GM19043 (cell line): ENCODE data around the gene IKZF3.
"Not testable (repeated sequence)": the region's sequence is repeated elsewhere in the genome, so short reads cannot be mapped to it uniquely, and the experiment has no call there.

ENCODE experiments used
- ATAC-seq: cut with Tn5 transposase; IDR thresholded peaks from one replicate; pipeline ENCODE4 v1.9.1; 2021; ENCODE audit warnings: low read depth; ENCODE audit not compliant: unreplicated experiment

The IKZF3 gene

DNA sequence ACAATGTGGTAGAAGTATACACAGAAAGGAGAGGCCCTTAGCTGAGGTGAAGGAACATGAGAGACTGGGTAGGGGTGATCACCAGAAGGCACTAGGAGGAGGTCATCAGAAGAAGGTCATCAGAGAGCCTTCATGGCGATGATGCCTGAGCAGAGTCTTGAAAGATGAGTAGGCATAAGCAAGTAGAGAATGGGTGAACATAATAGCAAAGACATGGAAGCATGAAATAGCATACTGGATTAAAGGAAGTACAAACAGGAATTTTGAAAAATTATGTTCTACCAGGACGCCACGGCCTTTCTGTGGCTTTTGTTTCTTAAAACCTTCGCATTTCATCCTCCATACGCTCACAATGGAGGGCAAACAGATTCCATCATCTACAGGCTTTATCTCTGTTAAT, 2.9 kb downstream of the IKZF3 start:
- no peak for ATAC-seq

- not testable (repeated sequence) for ATAC-seq
Measured at GRCh38 chr17:39855911-39856649, 8.0 kb downstream of the IKZF3 start.

- ATAC-seq, result no peak
Measured at GRCh38 chr17:39854909-39855308, 9.2 kb downstream of the IKZF3 start.

- no peak for ATAC-seq
Measured at GRCh38 chr17:39852239-39852638, 11.9 kb downstream of the IKZF3 start.

DNA sequence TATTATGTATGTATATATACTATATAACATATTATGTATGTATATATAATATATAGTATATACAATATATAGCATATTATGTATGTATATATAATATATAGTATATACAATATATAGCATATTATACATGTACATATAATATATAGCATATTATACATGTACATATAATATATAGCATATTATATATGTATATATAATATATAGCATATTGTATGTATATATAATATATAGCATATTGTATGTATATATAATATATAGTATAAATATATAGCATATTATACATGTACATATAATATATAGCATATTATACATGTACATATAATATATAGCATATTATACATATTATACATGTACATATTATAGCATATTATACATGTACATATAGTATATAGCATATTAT, 13.9 kb downstream of the IKZF3 start:
- ATAC-seq, result not testable (repeated sequence)

DNA sequence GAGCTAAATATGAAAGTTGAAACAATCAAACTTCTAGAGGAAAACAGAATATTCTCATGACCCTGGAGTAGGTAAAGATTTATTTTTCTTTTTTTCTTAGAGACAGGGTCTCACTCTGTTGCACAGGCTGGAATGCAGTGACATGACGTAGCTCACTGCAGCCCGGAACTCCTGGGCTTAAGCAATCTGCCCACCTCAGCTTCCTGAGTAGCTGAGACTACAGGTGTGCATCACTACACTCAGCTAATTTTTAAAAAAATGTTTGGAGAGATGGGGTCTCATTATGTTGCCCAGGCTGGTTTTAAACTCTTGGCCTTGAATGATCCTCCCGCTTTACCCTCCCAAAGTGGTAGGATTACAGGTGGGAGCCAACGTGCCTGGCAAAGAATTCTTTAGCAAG, 15.5 kb downstream of the IKZF3 start:
- no peak for ATAC-seq

DNA sequence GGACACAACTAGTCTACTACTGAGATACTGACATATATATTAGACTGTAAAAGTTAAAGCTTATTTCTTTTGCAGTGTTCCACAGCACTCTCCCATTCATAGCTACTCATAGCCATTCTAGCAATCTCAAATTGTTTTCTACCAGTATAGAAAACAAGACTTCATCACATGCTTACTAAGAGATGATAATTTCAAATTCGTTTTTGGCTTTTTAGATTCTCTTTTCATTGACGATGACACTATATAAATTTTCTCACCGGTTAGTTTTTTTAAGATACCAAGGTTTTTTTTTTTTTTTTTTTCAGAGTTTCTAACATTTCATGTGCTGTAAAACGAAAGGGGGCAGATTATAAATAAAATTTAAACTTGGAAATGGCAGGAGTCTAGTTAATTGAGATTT, 17.9 kb downstream of the IKZF3 start:
- no peak for ATAC-seq

DNA sequence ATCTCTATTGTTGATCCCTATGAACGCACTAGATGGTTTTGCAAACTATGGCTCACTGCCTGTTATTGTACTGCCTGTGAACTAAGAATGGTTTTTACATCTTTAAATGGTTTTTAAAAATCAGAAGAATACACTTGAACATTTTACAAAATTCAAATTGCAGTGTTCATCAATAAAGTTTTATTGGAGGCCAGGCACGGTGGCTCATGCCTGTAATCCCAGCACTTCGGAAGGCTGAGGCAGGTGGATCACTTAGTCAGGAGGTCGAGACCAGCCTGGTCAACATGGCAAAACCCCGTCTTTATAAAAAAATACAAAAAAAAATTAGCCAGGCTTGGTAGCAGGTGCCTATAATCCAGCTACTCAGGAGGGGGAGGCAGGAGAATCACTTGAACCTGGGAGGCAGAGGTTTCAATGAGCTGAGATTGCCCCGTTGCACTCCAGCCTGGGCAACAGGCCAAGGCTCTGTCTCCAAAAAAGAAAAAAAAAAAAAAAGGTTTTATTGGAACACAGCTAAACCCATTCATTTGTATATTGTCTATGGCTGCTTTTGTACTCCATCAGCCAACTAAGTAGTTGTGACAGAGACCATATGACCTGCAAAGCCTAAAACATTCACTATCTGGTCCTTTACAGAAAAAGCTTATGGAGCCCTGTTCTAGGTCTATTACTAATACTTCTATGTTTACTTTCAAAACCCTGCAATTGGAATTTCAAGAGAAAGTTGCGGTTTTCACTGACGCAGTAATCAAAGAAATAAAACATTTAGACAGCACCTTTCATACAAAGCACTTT, 18.9 kb downstream of the IKZF3 start:
- no peak for ATAC-seq

GRCh38 chr17:39841134-39841683, 22.9 kb downstream of the IKZF3 start:
- ATAC-seq, result no peak

DNA sequence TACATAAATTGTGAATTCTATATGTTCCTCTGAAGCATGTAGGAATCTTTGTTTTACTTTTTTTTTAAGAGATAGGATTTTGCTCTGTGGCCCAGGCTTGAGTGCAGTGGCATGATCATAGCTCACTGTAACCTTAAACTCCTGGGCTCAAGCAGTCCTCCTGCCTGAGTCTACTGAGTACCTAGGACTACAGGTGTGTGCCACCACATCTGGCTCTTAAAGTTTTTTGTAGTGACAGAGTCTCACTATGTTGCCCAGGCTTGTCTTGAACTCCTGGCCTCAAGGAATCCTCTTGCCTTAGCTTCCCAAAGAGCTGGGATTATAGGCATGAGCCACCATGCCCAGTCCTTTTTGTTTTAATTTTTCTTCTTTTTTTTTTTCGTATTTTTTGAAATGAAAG, 25.3 kb downstream of the IKZF3 start:
- ATAC-seq, result no peak

GRCh38 chr17:39838057-39838456, 26.1 kb downstream of the IKZF3 start:
- ATAC-seq, result no peak

DNA sequence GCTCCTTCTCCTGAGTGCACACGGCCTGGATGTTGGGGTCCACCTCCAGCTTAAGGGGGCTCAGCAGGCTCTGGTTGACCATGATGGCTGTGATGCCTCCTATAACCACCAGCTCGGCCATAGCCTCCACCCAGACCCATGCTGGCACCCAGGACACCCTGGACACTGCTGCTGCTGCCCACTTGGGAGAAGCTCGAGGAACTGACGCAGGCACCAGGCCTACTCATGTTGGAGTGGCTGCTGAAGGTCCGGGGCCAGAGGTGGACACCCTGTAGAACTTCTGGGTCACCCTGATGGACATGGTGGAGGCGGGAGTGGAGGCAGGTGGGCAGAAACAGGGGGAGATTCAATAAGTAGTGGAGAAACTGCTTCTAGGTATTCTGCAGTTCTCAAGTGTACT, 28.0 kb downstream of the IKZF3 start:
- no peak for ATAC-seq

GRCh38 chr17:39835038-39835786, 28.9 kb downstream of the IKZF3 start:
- ATAC-seq, result no peak

GRCh38 chr17:39834017-39834416, 30.1 kb downstream of the IKZF3 start:
- no peak for ATAC-seq

- ATAC-seq, result no peak
Measured at GRCh38 chr17:39831588-39831987, 32.5 kb downstream of the IKZF3 start.

DNA sequence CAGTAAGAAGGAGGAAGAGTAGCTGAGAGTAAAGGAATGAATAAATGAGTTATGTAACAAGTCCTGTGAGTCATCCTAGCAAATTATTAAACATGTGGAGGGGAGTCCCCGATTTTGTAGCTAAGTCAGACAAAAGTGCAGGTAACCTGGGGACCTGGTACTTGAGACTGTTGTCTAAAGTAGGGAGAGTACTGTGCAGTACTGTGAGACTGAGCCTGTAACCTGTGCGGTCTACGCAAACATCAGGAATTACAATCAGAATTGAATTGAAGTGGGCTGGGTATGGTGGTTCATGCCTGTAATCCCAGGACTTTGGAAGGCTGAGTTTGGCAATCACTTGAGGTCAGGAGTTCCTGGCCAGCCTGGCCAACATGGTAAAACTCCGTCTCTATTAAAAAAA, 35.7 kb downstream of the IKZF3 start:
- no peak for ATAC-seq

GRCh38 chr17:39826334-39826733, 37.8 kb downstream of the IKZF3 start:
- no peak for ATAC-seq

- ATAC-seq, result no peak
Measured at GRCh38 chr17:39823407-39824054, 40.6 kb downstream of the IKZF3 start.

DNA sequence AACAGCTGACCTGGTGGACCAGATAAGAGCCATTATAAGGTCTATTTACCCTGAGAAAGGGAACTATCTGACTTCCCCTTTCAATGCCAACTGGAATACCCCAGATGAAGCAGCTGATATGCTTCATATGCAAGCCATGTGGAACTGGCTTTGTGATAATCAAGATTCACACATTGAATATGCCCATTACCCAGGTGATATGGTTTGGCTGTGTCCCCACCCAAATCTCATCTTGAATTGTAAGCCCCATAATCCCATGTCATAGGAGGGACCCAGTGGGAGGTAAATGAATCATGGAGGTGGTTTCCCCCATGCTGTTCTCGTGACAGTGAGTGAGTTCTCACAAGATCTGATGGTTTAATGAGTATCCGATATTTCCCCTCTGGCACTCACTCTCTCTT, 42.1 kb downstream of the IKZF3 start:
- ATAC-seq, result no peak

DNA sequence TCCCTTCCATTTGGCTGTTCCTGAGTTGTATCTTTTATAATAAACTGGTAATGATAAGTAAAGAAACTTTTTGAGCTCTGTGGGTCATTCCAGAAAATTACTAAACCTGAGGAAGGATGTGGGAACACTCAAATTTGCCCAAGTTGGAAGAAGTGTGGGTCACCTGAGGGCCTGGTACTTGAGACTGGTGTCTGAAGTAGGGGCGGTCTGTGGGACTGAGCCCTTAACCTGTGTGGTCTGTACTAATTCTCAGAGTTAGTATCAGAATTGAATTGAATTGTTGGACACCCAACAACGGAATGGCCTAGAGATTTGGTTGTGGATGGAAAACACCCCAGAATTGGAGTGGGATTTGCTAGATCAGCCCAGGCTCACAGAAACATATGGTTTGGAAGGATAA, 43.1 kb downstream of the IKZF3 start:
- no peak for ATAC-seq

DNA sequence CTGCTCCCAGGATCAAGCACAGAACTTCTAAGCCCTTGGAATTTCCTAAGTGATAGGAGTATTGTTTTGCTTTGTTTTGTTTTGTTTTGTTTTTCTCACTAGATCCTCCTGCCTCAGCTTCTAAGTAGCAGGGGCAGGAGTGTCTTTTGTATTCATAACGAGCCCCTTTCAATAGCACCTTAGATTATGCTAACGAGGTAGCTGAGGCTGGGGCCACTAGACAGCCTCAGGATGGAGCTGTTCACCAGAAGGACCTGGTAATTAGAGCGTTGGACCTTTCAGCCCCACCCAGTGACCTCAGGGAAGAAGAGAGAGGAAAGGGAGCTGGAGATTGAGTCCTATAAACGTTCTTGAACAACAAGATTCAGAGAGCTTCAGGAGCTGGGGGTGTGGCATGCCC, 43.6 kb downstream of the IKZF3 start:
- no peak for ATAC-seq
